Measurements from ENCODE around the gene ZNF426.

ZNF426 gene

GRCh38 chr19:9494096-9494495 lies 44.3 kb downstream of the ZNF426 start:
- no peak for DNase-seq (ENCODE audit: low spot score)

- DNase-seq (ENCODE audit: low spot score): no peak
Observed at GRCh38 chr19:9487016-9487415, 51.4 kb downstream of the ZNF426 start.

GRCh38 chr19:9485140-9485539 lies 53.3 kb downstream of the ZNF426 start:
- no peak for DNase-seq (ENCODE audit: low spot score)

GRCh38 chr19:9474975-9475374 lies 63.5 kb downstream of the ZNF426 start:
- no peak for DNase-seq (ENCODE audit: low spot score)
